HG02938 (cell line): ENCODE results near the gene FCN1.

Source experiments
- ATAC-seq: cut with Tn5 transposase; IDR thresholded peaks from one replicate; pipeline ENCODE4 v1.9.1; 2021; ENCODE audit warnings: mild to moderate bottlenecking, moderate library complexity; ENCODE audit not compliant: unreplicated experiment

Gene FCN1

DNA sequence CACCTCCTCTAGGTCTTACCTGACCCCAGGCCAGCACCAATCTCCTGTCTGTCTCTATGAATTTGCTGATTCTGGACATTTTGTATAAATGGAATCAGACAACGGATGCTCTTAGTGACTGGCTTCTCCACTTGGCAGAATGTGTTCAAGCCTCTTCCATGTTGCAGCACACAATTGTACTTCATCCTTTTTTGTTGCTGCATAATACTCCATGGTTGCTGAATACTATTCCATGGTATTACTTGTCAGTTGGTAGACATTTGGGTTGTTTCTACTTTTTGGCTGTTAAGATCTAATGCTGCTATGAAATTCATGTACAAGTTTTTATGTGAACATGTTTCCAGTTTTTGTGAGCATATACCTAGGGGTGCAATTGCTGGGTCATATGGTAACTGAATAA lies 34.3 kb upstream of the FCN1 start:
- ATAC-seq = no peak

DNA sequence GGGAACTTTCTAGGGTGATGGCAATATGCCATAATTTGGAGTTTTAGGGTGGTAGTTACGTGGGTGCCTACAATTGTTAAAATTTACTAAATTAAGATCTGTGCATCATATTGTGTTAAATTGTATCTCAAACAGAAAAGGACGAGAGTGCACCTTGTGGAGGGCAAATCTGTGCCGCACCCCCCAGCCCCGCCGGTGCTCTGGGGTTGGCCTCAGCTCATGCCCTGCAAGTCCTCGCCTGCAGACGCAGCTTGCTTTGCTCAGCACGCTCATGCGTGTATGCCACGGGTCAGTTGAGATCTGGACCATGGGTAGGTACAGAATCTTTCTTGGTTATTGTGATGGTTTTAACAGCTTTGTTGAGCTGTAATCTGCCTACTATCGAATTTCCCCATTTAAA lies 33.7 kb upstream of the FCN1 start:
- ATAC-seq = no peak

DNA sequence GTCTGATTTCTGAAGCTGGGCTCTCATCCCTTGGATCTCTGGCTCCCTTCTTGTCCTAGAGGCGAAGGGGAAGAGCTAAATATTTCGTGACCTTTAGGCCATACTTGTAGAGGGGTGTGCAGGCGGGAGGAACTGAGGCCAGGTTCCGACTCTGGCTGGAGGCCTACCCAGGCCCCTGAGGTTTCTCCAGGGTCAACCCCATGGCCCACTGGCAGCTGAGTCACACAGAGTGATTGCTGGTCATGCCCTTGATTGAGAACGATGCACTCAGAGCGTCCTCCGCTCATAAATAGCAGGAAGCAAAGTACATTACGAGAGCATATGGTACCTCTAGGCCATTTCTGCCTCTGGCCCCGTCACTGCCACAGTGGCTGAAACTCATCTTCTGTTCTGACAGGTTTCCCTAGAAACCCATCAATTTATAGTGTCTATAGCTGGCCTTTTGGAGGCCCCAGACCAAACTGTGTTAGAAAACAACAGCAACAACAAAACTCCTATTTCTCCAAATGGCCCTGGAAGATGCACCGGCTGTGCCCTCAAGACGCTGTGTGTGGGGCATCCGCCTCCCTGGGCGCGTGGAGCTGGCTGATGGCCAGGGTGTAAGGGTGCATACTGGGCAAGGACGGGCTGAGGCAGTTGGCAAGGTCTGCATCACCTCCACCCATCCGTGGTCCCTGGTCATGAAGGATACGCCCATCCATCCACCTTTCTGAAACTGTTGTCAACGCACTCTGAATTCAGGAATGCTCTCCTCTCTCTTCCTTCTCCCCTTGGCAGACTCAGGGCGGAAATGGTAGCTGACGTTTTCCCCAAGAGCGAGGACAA lies 32.9 kb upstream of the FCN1 start:
- ATAC-seq = no peak

DNA sequence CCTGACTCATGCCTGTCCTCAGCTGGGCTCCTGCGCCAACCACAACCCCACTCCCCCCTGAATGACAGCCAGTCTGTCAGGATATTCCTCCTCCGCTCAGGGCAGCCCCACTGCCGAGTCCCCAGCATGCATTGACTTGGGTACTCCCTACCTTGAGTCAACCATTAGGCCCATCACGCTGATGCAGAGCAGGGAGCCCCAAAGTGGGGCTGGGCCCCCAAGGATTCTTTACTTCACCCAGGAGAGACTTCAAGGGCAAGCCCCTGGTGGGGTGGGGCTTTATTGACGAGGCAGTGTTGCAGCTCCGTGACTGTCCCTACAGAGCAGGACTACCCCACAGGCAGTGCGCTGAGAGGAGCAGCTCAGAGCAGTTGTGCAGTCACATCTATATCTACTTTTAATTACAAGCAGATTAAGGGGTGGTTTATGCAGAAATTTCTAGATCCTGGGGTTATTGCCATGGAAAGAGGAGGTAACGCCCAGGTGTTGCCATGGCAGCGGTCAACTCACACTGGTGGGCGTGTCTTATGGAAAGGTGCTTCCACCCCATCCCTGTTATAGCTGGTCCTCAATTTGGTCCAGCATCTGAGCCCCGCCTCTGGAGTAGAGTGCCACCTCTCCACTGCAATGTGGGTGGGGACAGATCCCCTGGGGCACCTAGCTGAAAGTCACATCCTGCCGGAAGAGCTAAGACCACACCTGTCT lies 32.1 kb upstream of the FCN1 start:
- ATAC-seq = no peak

DNA sequence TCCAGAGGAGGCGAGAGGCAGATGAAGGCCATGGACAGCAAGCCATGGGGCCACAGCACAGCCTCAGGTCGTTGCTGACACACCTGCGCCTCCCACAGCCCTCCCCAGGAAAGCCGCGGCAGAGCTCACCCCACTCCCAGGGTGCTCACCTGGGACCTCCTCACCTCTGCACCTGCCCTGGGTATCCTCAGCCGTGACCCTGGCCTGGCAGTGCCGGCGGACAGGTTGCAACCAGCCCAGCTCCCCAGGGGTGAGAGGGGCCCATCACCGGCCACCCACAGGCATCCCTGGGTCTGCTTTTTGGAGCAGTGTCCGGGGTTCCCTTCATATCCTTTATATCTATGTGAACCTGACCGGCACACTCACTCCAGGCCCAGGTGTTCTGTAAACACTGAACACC lies 30.4 kb upstream of the FCN1 start:
- ATAC-seq = no peak

DNA sequence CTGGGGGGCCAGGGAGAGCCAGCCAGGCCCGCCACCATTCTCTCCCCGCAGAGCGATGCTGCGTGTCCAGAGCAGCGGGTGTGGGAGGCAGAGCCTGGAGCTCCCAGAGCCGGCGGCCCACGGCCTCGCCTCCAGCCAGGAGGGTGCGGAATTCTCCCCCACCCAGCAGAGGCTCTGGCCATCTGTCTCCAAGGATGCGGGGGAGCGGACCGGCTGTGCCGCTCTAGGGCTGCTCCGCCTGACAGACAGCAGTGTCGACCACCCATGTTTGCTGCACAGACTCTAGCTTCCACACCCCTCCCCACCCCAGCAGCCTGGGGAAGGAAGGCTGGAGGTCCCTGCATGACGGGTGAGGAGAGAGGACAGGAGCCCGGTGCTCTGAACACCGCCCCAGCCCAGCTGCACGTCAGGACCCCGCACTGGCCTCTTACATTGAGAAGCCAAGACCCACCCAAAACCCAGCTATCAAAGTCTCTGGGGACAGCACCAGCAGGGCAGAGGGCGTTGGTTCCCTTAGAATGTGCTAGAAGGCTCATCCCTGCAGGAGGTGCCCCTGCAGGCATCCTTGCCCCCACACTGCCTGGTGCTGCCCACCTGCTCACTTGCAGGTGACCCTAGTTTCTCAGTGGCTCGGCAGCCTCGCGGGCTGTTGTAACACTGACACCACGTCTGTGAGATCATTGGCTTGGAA lies 29.7 kb upstream of the FCN1 start:
- ATAC-seq = no peak

DNA sequence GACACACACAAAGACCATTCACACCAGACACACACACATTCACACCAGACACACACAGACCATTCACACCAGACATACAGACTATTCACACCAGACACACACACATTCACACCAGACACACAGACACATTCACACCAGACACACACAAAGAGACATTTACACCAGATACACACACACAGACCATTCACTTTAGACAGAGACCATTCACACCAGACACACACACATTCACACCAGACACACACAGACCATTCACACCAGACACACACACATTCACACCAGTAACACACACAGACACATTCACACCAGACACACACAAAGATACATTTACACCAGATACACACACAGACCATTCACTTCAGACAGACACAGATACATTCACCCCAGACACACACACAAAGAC lies 29.0 kb upstream of the FCN1 start:
- ATAC-seq = no peak

DNA sequence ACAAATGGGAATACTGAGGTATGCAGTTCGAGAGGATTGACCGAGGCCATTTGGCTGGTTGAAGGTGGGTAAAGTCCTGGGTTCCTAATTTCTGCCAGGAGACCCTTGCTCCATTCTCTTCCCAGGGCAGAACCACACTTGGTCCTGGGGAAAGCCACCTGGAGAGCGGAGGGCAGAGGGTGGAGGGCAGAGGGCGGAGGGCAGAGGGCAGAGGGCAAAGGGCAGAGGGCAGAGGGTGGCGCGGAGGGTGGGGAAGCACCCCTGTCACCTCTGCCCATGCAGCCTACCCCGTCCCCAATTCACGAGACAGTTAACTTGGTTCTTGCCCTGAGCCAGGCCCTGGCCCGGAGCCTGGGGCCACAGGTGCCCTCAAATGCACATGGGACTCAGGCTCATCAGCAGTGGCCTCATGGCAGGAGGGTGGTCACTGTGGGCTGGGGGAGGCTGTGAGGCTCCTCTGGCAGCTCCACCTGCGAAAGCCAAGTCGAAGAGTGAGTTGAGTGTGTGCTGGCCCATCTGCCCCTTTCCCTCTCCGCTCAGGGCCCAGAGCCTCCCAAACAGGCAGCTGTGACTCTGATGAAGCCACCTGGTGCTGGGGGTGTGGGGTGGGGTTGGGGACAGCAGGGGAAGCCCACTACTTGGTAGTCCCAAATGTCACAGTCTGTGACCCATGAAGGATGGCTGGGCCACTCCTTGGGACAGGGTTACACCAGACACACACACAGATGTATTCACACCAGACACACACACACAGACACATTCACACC lies 28.0 kb upstream of the FCN1 start:
- no peak for ATAC-seq

DNA sequence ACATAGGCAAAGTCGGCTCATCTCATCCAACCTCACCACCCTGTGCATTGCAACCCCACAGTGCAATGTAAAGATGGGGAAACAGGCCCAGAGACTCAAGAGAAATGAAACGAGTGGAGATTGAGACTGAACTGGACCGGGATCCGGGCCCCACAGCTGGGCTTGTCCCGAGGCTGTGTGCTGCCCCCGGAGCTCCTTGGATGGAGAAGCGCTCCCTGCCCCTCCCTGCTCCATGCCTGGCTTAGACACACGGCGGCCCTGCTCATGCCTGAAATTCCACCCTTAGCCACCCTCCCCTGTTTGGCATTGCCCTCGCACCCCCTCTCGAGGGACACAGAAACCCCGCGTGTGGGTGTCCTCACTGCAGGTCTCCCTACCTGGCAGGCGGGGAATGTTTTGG lies 27.2 kb upstream of the FCN1 start:
- no peak for ATAC-seq

DNA sequence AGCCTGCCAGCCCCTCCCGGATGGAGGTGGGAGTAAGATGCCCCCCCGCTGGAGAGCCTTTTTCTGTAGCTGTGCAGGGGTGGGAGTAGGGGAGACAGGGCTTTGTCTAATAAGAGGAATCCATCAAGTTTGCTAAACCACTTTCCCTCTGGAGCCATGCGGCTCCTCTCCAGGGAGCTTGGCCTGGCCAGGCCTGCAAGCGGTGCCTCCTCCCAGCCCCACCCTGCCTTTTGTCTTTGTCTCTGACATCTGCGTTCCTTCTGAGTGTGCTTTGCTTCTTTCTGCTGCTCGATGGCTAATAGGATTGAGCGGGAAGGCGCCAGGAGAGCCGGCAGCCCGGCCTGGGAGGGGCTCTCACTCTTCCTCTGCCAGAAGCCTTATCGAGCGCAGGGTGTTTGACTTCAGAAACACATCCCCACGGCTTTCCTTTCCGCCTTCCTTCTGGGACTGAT lies 26.7 kb upstream of the FCN1 start:
- no peak for ATAC-seq

DNA sequence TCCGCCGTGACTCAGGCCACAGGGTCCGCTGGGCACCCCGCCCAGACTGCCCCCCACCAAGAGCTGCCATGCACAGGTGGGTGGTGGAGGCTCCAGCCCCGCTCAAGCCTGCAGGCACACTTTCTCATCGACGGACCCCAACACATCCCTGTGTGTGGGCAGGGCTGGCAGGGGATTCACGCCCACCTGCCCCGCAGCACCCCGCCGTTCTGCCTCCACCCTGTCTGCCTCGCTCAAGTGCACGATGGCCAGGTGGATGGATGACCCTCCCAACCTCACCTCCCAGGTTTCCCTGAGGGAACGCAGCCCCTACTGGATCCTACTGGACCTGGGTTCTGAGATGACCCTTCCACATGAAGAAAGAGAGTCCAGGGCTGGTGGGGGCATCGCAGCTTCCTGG lies 26.1 kb upstream of the FCN1 start:
- no peak for ATAC-seq

DNA sequence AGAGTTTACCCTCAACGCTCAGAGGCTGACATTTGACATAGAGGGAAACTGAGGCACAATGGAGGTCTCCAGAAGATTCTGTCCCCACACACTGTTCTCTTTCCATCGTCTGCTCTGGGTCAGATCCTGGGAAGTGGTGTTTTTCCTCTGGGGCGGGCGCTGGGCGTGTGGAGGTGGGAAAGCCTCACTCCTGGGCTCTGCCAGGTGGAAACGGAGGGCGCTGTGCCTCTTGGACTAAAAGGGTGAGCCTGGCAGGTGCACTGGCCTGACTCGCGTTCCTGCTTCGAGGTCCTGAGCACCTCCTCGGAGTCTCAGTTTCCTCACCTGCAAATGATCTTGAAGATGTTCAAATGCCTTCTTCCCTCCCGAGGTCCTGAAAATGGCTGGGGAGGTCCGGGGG lies 25.7 kb upstream of the FCN1 start:
- ATAC-seq = no peak

DNA sequence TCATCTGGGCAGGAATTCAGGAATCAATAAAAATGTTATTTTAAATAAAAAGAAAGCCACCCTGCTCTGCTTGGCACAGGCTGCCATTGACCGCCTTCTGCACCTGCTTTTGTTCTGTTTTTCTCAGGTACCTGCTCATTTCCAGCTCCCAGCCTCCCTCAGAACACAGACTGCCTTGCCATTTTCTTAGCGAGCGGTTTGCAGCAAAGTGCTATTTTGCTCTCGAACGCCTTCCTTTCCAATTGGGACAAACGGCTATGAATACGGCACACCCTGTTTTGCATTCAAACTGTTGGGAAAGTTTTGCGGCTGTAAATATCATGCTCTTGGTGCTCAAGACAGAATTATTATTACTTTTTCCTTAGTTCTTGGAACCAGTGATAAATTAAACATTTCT lies 25.1 kb upstream of the FCN1 start:
- ATAC-seq = no peak

DNA sequence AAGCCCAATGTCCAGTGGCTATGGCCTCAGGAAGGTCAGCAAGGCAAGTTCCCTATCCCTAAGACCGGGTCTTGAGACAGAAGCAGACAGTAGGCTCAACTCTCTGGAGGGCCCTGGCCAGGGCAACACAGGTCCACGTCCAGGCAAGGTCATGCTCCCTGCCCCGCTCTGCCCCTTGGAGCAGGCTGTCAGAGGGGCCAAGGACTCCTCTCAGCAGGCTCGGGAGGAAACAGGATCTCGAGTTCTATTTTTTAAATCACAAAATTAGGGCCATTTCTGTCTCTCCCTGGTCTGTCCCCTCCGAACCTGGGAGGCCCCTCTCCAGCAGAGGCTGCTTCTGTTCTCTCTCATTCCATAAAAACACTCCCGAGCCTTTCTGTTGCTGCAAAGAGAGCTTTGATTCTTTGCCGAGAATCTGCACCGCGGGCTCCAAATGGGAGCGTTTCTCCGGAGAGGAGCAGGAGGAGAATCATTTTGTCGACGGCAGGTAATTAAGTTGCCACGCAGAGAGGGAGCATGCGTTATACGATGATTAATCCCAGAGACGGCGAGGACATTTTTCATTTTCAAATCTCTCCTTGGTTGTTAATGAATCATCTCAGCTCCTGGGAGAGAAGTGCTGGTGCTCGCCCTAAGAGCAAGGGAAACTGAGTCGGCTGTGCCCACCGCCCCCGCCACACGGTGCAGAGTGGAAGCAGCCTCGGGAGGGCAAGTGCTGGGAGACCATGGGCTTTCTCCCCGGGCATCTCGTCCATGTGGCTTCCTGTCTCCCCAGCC lies 24.5 kb upstream of the FCN1 start:
- no peak for ATAC-seq

DNA sequence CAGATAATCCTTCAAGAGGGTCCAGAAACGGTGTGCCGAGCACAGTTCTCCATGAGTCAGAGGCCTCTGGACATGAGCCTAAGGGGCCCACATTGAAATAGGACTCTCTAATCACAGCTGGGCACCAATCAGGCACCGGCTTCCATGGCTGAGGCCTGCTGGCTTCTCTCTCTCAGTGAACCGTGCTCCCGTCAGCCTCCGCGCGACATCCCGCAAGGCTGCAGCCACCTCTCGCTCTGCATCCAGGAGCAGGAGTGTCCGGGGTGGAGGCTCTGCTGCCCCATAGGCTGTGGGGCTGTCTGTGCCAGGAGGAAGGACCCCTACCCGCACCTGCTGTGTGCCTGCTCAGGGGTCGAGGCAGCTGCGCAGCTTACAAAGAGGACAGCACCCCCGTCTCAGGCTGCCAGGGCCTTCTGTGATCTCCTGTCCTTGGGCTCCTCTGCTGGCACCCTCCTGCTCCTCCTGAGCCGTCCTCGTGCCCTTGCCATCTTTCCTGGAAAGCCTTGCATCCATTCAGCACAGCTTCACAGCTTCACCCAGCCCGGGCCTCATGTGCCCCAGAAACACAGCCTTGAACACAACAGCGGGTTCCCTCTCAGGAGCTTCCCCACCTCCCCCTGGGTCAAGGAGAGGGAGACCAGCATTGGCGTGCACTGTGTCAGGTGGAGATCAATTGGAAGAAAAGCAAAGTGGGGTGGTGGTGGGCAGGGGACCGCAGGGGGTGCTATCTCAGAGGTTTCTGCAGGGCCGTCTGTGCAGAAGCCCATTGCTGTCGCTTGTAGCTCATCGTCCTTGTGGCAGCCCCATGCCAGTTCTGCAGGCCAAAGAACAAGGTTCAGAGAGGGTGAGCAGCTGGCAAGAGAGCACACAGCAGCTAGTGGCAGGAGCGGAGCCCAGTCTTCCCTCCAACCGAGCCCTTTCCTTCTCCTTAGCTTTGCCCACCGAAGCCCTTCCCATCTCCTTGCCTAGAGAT lies 22.8 kb upstream of the FCN1 start:
- no peak for ATAC-seq

DNA sequence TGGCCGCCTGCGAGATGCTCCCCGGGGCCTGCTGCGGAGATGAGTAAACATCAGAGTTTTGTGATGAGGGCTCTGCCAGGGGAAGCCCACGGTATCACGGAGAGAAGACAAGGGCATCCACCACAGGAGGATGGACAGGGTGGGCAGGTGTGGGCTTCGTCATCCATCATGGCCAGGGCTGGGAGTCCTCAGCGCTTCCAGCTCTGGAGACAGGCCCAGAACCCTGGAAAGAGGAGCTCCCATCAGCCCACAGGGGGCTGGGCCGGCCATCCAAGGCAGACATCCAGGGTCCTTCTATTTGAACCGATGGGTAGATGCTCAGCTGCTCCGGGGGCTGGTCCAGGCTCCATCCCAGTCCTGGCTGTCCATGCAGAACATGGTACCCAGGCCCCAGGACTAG lies 22.1 kb upstream of the FCN1 start:
- ATAC-seq = no peak

DNA sequence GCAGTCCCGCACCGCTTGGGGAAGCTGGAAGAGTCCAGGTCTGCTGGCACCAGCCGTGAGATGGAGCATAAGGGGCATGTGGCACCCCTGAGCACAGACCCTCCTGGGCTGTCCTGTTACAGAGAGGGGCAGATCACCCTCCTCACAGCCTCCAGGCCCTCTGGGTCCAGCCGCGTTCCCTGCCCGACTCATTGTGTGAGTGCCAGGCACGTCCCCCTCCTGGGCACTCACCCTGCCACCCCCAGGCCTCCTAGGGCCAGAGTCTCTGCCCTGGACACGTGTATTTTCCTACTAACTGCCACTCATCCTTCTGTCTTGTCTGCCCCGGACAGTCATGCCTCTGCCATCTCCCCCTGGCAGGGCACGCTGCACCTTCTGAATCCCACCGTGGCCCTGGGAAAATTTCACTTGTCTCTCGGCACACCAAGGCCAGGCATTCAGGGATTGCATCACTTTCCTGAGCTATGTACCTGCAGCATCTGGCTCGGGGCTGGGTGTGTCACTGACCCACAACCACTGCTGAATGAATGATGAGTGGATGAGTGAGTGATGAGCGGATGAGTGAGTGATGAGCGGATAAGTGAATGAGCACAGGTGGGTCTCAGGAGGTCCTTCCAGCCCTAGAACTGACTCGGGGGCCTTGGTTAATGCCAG lies 21.5 kb upstream of the FCN1 start:
- no peak for ATAC-seq

DNA sequence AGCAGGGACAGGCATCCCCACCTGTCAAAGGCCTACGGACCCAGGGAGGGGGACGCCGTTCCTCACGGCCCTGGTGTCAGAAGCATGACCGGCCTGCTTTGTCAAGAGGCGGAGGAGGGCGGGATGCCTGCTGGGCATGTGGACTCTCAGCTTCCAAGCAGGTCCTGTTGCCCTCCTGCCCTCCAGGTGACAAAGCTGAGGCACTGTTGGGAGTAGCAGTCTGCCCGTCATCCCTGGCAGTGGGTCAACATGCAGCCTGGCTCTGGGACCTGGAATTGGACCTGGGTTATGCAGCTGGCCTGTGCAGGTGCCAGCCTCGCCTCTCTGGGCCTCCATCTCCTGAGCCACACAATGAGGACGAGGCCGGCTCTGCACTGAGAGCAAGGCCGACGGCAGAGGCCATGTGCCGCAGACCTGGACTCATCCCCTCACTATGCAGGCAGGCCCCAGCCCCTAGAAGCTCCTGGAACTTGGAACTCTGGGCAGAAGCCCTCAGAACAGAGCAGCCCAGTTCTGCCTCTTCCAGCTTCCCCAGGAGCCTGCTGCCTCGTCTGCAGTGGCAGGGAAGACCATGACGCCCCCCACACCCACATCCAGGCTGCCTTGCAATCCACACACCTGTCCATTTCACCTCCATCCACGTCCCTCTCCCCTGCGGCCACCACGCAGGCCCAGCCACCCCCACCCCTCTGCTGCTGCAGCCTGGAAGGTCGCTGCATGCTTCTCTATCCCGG lies 20.8 kb upstream of the FCN1 start:
- no peak for ATAC-seq
